Activated CD8-positive, alpha-beta memory T cell treated with anti-CD3 and anti-CD28 coated beads for 4 hours (primary cell): ENCODE results near the gene RTBDN.
A peak's percentile ranks its signal among the peaks of the same experiment; 100 is the strongest.

Experiments used
- DNase-seq, 2 donors: peaks; one replicate each; pipeline ENCODE4 v3.0.0-alpha.2; 2020; ENCODE audit warnings: low read depth in 2 of 2

The RTBDN gene

DNA sequence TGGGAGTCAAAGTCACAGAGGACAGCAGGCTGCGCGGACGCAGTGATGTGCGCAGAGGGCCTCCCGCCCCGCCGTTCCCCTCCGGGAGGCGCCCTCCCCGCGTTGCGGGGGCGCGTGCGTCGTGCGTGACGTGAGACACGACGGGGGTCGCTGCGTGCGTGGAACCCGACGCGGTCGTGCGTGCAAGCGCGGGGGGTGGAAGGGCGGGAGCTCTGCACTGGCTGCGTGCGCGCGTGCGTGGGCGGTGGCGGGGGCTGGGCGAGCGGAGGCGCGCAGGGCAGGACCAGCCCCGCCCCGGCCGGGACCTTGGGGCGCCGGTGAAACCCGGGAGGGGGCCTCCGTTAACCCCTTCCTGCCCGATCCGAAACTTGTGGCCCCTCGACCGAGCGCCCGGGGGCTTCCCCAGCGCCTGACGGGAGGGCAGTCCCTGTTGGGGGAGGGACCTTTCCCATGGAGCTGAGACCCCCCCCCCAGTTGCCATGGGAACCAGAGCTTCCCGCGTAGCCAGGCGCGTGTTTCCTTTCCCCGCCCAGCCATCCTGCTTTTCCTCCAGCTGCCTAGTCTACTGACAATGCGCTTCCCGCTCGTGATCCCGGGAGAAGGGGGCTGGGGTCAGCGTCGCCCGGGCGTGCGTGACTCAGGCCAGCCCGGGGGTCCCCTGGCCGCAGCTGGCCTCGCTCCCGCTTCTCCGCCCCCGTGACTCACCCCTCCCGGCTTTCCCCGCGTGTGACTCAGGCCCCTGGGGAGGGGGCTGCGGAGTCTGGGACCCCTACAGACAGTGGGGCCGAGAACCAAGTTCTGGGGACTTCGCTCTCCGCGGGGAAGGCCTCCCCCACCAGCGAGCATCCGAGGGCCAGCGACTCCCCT, 51.7 kb downstream of the RTBDN start:
- DNase-seq: peak; percentile 85

- DNase-seq: no peak
Observed at GRCh38 chr19:12782174-12782423, 52.3 kb downstream of the RTBDN start.

DNA sequence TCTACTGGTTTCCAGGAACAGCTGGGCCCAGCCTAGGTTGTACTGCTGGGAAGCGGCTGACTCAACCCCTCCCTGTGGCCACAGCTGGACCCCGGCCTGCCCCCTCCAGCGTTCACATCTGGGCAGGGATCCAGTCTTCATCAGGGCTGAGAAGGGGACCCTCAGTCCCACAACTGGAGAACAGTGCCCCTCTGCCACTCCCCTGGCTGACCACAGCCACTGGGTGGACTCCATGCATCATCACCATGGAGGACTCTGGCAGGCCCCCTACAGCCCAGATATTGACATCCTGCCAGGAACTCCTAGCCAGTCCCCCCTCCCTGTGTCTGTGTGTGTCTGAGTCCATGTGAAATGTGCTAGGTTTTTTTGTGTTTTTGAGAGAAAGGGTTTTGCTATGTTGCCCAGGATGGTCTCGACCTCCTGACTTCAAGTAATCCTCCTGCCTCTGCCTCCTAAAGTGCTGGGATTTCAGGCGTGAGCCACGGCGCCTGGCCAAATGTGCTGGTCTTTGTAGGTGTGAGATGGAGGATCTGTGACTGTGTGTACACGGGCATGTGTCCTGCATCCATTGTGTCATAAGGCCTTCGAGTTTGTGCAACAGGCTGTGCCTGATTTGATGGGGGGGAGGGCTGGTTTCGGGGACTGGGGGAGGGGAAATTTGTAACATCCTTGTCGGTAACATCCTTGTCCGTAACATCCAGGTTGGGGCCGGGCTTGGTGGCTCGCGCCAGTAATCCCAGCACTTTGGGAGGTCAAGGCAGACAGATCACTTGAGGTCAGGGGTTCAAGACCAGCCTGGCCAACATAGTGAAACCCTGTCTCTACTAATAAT, 55.0 kb downstream of the RTBDN start:
- DNase-seq: no peak

DNA sequence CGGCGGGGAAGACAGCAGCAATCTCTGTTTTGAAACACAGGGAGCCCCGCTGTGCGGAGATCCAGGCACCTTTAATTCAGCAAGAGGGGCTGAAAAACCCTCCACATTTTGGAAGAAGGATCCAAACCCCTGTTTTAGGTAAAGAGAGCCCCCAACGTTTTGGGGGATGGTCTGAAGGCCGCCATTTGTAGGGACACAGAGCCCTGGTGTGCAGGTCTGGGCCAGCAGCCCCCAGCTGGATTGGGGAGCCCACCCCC, 55.5 kb downstream of the RTBDN start:
- no peak for DNase-seq

GRCh38 chr19:12778017-12778904, 56.1 kb downstream of the RTBDN start:
- DNase-seq: no peak

GRCh38 chr19:12777217-12778016, 57.0 kb downstream of the RTBDN start:
- DNase-seq: no peak
